C4-2B (cell line): ENCODE measurements around the gene SLC12A4.

Source experiments
- CTCF ChIP-seq: fragments of 450-650 bp; conservative IDR thresholded peaks from 2 replicates; pipeline ENCODE4 v1.5.1; 2017; ENCODE audit warnings: mild to moderate bottlenecking
- ZFX ChIP-seq: fragments of 450-650 bp; IDR thresholded peaks from 2 replicates; pipeline ENCODE4 v1.6.1; 2017

DNA sequence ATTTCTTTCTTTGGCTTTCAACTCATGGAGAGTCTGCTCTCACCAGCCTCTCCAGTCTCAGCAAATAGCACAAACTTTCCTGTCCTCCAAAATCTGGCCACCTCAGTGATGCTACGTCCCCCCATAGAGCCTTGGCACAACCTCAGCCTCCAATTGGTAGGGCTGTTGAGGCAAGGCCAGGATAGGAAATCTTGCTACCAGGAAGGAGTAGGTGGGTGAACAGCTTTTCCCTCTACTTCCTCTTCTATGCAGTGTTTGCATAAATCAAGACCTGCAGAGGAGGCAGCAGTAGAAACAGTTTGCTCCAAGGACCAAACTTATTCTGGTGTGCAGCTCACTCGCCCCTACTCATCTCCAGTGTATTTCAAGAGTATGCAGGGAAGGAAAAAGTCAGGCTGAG is 31.5 kb upstream of the SLC12A4 start:
- TF ChIP-seq CTCF (no peak), ZFX (no peak)
